Measurements from ENCODE around the gene PBRM1.

PBRM1 gene

GRCh38 chr3:52660046-52660445 is 25.7 kb downstream of the PBRM1 start:
- DNase-seq (ENCODE audit: extremely low read depth, low read depth), result no peak
- TF ChIP-seq CTCF (IDR thresholded peaks at IDR 0.05; ENCODE audit: low read depth, low read length), result no peak

- TF ChIP-seq CTCF (IDR thresholded peaks at IDR 0.05; ENCODE audit: low read depth, low read length), result no peak
- no peak for DNase-seq (ENCODE audit: extremely low read depth, low read depth)
These were observed 29.8 kb downstream of the PBRM1 start for GRCh38 chr3:52655895-52656294.

- no peak for DNase-seq (ENCODE audit: extremely low read depth, low read depth)
- no peak for TF ChIP-seq CTCF (IDR thresholded peaks at IDR 0.05; ENCODE audit: low read depth, low read length)
These were observed 34.1 kb downstream of the PBRM1 start for GRCh38 chr3:52651592-52651991.

- DNase-seq (ENCODE audit: extremely low read depth, low read depth), result no peak
- no peak for TF ChIP-seq CTCF (IDR thresholded peaks at IDR 0.05; ENCODE audit: low read depth, low read length)
These were observed 35.3 kb downstream of the PBRM1 start for GRCh38 chr3:52650439-52650838.

GRCh38 chr3:52649461-52650210 is 36.1 kb downstream of the PBRM1 start:
- no peak for TF ChIP-seq CTCF (IDR thresholded peaks at IDR 0.05; ENCODE audit: low read depth, low read length)

GRCh38 chr3:52645549-52645948 is 40.2 kb downstream of the PBRM1 start:
- DNase-seq (ENCODE audit: extremely low read depth, low read depth), result no peak
- TF ChIP-seq CTCF (IDR thresholded peaks at IDR 0.05; ENCODE audit: low read depth, low read length), result no peak

More at GRCh38 chr3:52649461-52650210, 36.1 kb downstream of the PBRM1 start:
- DNase-seq (ENCODE audit: extremely low read depth, low read depth), result no peak

GRCh38 chr3:52636673-52637072 is 49.0 kb downstream of the PBRM1 start:
- DNase-seq (ENCODE audit: extremely low read depth, low read depth), result no peak
- TF ChIP-seq CTCF (IDR thresholded peaks at IDR 0.05; ENCODE audit: low read depth, low read length), result no peak

Data from AG09319 (cell line).